Keratinocyte (primary cell): Measurements from ENCODE around the gene SCN10A. TPM values are rescaled to one million over a fixed set of nuclear protein-coding genes. Genes with fewer than 3 reads are reported as not detected.

Source experiments
- DNase-seq: peaks from one replicate; pipeline ENCODE4 v3.0.0-alpha.2; 2011; ENCODE audit warnings: low read depth, missing footprints, low spot score
- FAIRE-seq: peaks from 2 replicates; lab custom pipeline; 2011; peaks lifted over from hg19 to GRCh38; lab: Jason Lieb, UNC
- H2AFZ ChIP-seq: 2 replicates; pipeline ENCODE4 v1.6.0; 2012; ENCODE audit warnings: low read length, control low read depth, inconsistent platforms; ENCODE audit not compliant: control insufficient read depth
- H3K27ac ChIP-seq: 2 replicates; pipeline ENCODE4 v1.5.1; 2011; ENCODE audit warnings: low read length; ENCODE audit not compliant: control insufficient read depth, insufficient read depth
- H3K27me3 ChIP-seq: 3 replicates; pipeline ENCODE4 v1.6.0; 2011; ENCODE audit warnings: low read length; ENCODE audit not compliant: control insufficient read depth, insufficient read depth; ENCODE audit errors: extremely low read depth
- H3K36me3 ChIP-seq, 2 experiments: 2 replicates in 1 of 2; 3 replicates in 1 of 2; pipeline ENCODE4 v1.5.1; 2011; ENCODE audit warnings: low read length in 2 of 2, mild to moderate bottlenecking in 1 of 2; ENCODE audit not compliant: control insufficient read depth in 2 of 2, insufficient read depth in 2 of 2; ENCODE audit errors: extremely low read depth in 1 of 2
- H3K4me1 ChIP-seq: 3 replicates; pipeline ENCODE4 v1.5.1; 2011; ENCODE audit warnings: low read length; ENCODE audit not compliant: control insufficient read depth, insufficient read depth; ENCODE audit errors: extremely low read depth
- H3K4me2 ChIP-seq: 3 replicates; pipeline ENCODE4 v1.6.0; 2011; ENCODE audit warnings: low read depth, low read length; ENCODE audit not compliant: control insufficient read depth, insufficient read depth; ENCODE audit errors: extremely low read depth
- H3K4me3 ChIP-seq, 3 experiments: fragments of 200-600 bp in 1 of 3; sonication (generic) in 1 of 3; 2 replicates in 2 of 3; 3 replicates in 1 of 3; pipeline ENCODE4 v1.5.1; 2011 to 2016; ENCODE audit warnings: low read length in 3 of 3, mild to moderate bottlenecking in 3 of 3, control low read depth in 2 of 3, inconsistent platforms in 1 of 3, low read depth in 1 of 3, mixed read lengths in 1 of 3, mixed run types in 1 of 3, moderate library complexity in 1 of 3; ENCODE audit not compliant: control insufficient read depth in 2 of 3, insufficient read depth in 2 of 3; ENCODE audit errors: extremely low read depth in 1 of 3
- H3K79me2 ChIP-seq: 2 replicates; pipeline ENCODE4 v1.6.0; 2012; ENCODE audit warnings: low read length; ENCODE audit not compliant: control insufficient read depth, insufficient read depth
- H3K9ac ChIP-seq: 3 replicates; pipeline ENCODE4 v1.6.0; 2011; ENCODE audit warnings: low read length; ENCODE audit not compliant: control insufficient read depth, insufficient read depth; ENCODE audit errors: extremely low read depth
- H3K9me1 ChIP-seq: 3 replicates; pipeline ENCODE4 v1.6.0; 2011; ENCODE audit warnings: low read length; ENCODE audit not compliant: control insufficient read depth, insufficient read depth; ENCODE audit errors: extremely low read depth
- H3K9me3 ChIP-seq: 2 replicates; pipeline ENCODE4 v1.5.1; 2012; ENCODE audit warnings: low read depth, low read length; ENCODE audit not compliant: control insufficient read depth
- H4K20me1 ChIP-seq: 3 replicates; pipeline ENCODE4 v1.6.0; 2011; ENCODE audit warnings: low read length; ENCODE audit not compliant: control insufficient read depth, insufficient read depth; ENCODE audit errors: extremely low read depth
- EZH2 ChIP-seq: IDR thresholded peaks from one replicate; pipeline ENCODE4 v1.6.1; 2012; ENCODE audit warnings: inconsistent platforms, mild to moderate bottlenecking, low read length, moderate library complexity
- dilution Hi-C: fragments of 300-500 bp; cut with MboI; formaldehyde crosslinking; loops from one replicate; pipeline ENCODE4 v1.7.0; 2020; ENCODE audit warnings: low sequenced_read_pairs; ENCODE audit not compliant: extremely low pct_ligation_motif_present
- polyA plus RNA-seq, 5 experiments: library from polyadenylated mRNA; depleted of rRNA in 3 of 5; stranded (reverse) in 3 of 5; stranded (forward) in 1 of 5; unstranded in 1 of 5; fragments of >200 nt; gene quantifications; 1 replicate in 1 of 5; 2 replicates in 3 of 5; 3 replicates in 1 of 5; pipeline versions ENCODE4 v1.2.1 to v1.2.3, GENCODE V29; 2011 to 2012; ENCODE audit warnings: missing spikeins in 2 of 5, low read depth in 1 of 5, low replicate concordance in 1 of 5
- TF ChIP-seq, protein P1 (sequence below), 3 experiments: IDR thresholded peaks in 1 of 3; conservative IDR thresholded peaks in 1 of 3; optimal IDR thresholded peaks in 1 of 3; 2 replicates in 2 of 3; 3 replicates in 1 of 3; pipeline versions ENCODE3 to v1.5.1; 2011; ENCODE audit warnings: low read length in 3 of 3, mild to moderate bottlenecking in 3 of 3, moderate library complexity in 2 of 3, control low read depth in 1 of 3, inconsistent platforms in 1 of 3; ENCODE audit not compliant: insufficient read depth in 2 of 3; ENCODE audit errors: extremely low read depth in 1 of 3

Gene SCN10A
- polyA plus RNA-seq, 1 donor (not counting 4 experiments of a cell fraction or from before 2014, with no cell fraction given), result not detected

- H3K9ac ChIP-seq, result no peak overlapping the region
- no peaks in the 10 kb centered on the region for H3K9me1 ChIP-seq
- no peaks in the 10 kb centered on the region for H3K79me2 ChIP-seq
- no peaks in the 10 kb centered on the region for H3K4me1 ChIP-seq
- H3K4me3 ChIP-seq, result no peak overlapping the region
- dilution Hi-C loops, result no loop called here
- no peaks in the 10 kb centered on the region for H4K20me1 ChIP-seq
- DNase-seq (no peak), FAIRE-seq (no peak)
- H3K36me3 ChIP-seq, result no peaks in the 10 kb centered on the region
- no peak overlapping the region for H3K4me2 ChIP-seq
- no peak overlapping the region for H3K27ac ChIP-seq
- H3K27me3 ChIP-seq, result no peaks in the 10 kb centered on the region
- H3K9me3 ChIP-seq, result no peaks in the 10 kb centered on the region
- TF ChIP-seq, protein P1, sequence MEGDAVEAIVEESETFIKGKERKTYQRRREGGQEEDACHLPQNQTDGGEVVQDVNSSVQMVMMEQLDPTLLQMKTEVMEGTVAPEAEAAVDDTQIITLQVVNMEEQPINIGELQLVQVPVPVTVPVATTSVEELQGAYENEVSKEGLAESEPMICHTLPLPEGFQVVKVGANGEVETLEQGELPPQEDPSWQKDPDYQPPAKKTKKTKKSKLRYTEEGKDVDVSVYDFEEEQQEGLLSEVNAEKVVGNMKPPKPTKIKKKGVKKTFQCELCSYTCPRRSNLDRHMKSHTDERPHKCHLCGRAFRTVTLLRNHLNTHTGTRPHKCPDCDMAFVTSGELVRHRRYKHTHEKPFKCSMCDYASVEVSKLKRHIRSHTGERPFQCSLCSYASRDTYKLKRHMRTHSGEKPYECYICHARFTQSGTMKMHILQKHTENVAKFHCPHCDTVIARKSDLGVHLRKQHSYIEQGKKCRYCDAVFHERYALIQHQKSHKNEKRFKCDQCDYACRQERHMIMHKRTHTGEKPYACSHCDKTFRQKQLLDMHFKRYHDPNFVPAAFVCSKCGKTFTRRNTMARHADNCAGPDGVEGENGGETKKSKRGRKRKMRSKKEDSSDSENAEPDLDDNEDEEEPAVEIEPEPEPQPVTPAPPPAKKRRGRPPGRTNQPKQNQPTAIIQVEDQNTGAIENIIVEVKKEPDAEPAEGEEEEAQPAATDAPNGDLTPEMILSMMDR (optimal IDR thresholded peaks at IDR 0.05 in 1 of 3, IDR thresholded peaks at IDR 0.05 in 1 of 3, conservative IDR thresholded peaks at IDR 0.05 in 1 of 3; ENCODE audit: extremely low read depth in 1 of 3, insufficient read depth in 2 of 3, low read length in 3 of 3), result no peak
- no peak for TF ChIP-seq EZH2
- no peak overlapping the region for H2AFZ ChIP-seq
These were observed 57.5 kb downstream of the SCN10A start for GRCh38 chr3:38758557-38758956.

- Histone ChIP-seq H3K4me2 (no peak overlapping the region), H3K4me3 (no peak overlapping the region), H2AFZ (no peak overlapping the region), H3K9me1 (no peaks in the 10 kb centered on the region), H3K79me2 (no peaks in the 10 kb centered on the region), H3K27ac (no peak overlapping the region), H3K9ac (no peak overlapping the region), H3K9me3 (no peaks in the 10 kb centered on the region), H4K20me1 (no peaks in the 10 kb centered on the region), H3K36me3 (no peaks in the 10 kb centered on the region), H3K27me3 (no peaks in the 10 kb centered on the region), H3K4me1 (no peaks in the 10 kb centered on the region)
- dilution Hi-C loops, result no loop called here
- TF ChIP-seq, protein P1 (optimal IDR thresholded peaks at IDR 0.05 in 1 of 3, IDR thresholded peaks at IDR 0.05 in 1 of 3, conservative IDR thresholded peaks at IDR 0.05 in 1 of 3; ENCODE audit: extremely low read depth in 1 of 3, insufficient read depth in 2 of 3, low read length in 3 of 3), result no peak
- no peak for TF ChIP-seq EZH2
- DNase-seq (no peak), FAIRE-seq (no peak)
These were observed 58.3 kb downstream of the SCN10A start for GRCh38 chr3:38757721-38758120.
